ENCODE measurements around the gene GPR153.
"Not testable (repeated sequence)": the region's sequence is repeated elsewhere in the genome, so short reads cannot be mapped to it uniquely, and the experiment has no call there.

Gene GPR153

DNA sequence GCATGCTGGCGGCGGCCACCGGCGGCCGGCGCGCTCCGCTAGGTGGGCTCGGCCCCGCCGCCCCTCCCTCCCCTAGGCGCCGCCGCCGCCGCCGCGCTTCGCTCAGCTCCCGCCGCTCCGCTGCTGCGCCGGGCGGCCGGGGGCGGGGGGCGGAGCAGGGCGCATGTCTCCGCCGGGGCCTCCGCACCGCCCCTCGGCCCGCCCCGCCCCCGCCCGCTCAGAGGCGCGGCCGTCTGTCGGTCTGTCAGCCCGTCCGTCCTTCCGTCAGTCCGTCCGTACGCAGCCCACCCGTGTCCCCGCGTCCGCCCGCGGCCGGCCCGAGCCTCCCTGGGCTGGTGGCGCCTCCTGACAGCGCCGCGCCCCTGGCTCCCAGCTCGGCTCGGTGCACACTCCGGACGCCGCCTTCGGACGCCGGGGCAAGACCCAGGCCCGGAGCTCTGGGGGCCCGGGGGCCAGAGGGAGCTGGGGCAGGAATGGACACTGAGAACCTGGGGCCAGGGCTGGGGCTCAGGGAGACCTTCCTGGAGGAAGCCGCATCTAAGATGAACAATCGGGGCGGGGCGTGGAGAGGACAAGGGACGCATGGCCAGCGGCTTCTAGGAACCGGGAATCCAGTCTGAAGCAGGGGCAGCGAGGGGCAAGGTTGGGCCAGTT is at the start of gene GPR153:
GPR153 (minus strand) TSS at position 138 of the 654 bp plus-strand sequence. CDS start 6,193 bp downstream, outside the sequence.
- no peak for DNase-seq (ENCODE audit: low spot score)

DNA sequence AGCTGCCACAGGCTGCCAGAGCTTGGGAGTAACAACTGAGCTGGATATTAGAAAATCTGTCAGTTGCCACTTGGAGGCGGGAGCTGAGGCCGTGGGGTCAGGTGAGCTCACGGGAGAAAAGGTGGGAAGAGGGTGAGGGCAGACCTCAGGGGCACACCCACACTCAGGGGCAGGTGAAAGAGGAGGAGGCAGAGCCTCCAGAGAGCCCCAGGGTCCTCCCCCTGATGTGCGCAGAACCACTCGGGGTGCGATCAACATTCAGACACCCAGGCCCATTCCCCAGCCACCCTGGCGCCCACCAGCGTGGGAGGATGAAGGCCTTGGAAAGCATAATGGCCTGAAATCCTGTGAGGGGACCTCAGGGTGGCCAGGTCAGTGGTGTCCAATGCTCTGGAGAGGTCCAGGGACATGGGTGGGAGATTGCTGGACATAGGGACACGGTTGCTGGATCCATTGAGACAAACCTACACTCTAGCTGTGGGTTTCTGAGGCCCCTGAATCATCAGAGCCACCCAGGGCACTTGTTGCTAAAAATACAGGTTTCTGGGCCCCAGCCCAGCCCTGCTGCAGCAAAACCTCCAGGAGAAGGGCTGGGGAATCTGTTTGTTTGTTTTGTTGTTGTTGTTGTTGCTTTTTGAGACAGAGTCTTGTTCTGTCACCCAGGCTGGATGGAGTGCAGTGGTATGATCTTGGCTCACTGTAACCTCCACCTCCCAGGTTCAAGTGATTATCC is 49.4 kb upstream of the GPR153 start:
- no peak for DNase-seq (ENCODE audit: low spot score)

DNA sequence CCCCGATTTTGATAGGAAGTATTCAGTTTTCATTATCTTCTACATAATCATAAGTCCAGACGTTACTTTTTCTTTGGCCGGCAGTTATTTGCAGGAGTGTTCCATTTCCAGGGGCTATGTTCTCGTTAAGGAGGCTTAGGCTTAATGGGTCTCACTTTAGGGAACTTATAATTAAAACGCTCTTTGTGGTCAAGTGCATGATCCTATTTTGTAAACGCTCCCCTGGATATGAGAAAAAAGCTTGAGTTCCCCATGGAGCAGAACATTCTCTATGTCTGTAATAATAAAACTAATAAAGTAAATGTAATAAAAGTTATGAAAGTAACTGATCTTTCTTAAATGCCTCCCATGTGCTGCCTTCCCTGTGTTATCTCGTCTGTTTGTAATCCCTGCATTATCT is 48.7 kb upstream of the GPR153 start:
- DNase-seq (ENCODE audit: low spot score), result no peak

DNA sequence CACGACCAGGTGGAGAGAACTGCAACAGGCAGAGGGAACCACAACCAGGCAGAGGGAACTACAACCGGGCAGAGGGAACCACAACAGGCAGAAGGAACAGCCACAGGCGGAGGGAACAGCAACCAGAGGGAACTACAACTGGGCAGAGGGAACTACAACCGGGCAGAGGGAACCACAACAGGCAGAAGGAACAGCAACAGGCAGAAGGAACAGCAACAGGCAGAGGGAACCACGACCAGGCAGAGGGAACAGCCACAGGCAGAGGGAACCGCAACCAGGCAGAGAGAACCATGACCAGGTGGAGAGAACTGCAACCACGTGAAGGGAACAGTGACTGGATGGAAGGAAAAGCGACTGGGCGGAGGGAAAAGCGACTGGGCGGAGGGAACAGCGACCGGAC is 47.6 kb upstream of the GPR153 start:
- DNase-seq (ENCODE audit: low spot score), result no peak

DNA sequence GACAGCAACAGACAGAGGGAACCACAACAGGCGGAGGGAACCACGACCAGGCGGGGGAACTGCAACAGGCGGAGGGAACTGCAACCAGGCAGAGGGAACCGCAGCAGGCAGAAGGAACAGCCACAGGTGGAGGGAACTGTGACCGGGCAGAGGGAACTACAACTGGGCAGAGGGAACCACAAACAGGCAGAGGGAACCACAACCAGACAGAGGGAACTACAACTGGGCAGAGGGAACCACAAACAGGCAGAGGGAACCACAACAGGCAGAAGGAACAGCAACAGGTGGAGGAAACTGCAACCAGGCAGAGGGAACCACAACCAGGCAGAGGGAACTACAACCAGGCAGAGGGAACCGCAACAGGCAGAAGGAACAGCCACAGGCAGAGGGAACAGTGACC is 46.8 kb upstream of the GPR153 start:
- DNase-seq (ENCODE audit: low spot score), result not testable (repeated sequence)

DNA sequence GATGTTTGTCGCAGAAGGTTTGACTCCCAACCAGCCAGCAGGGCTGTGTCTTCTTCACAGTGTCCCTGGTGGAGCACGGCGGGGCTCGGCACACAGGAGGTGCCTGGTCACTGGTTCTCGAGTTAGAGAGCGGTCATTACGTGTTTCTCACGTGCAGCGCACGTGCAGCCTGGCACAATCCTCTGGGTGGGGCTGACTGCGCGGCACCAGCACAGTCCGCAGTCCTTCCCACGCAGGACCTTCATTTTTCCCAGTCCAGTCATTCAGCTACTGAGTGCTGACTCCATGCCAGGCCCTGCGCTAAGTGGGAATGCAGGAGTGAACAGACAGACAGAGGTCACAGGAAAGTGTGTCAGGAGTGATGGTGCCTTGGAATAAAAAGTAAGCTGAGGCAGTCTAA is 46.2 kb upstream of the GPR153 start:
- no peak for DNase-seq (ENCODE audit: low spot score)

DNA sequence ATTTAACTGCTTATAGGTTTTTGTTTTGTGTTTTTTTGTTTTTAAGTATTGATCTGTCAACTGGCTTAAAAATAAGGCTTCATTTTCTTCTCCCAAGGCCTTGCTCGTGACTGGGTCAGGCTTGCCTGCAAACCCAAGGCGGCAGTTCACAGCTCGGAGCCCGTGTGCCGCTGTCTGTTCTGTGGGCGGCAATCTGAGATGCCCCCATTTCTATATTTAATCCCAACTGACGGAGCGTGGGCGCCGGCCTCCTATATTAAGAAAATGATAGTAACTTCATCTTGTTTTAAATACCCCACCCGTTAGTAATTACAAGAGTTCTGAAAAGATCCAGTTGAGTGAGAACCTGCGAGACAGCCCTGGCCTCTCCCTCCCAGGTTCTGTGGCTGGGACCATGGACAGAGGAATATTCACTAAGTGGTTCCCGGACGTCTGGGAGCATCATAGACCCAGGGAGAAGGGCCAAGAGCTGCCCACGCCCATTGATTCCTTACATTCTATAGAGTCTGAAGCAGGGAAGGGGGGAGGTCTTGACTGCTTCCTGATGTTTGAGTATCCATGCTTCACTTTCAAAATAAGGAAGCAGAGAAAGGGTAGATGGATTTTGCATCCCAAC is 42.6 kb upstream of the GPR153 start:
- DNase-seq (ENCODE audit: low spot score), result no peak

- no peak for DNase-seq (ENCODE audit: low spot score)
These were observed 41.7 kb upstream of the GPR153 start for GRCh38 chr1:6302568-6302967.

GRCh38 chr1:6301526-6301925 is 40.6 kb upstream of the GPR153 start:
- no peak for DNase-seq (ENCODE audit: low spot score)

DNA sequence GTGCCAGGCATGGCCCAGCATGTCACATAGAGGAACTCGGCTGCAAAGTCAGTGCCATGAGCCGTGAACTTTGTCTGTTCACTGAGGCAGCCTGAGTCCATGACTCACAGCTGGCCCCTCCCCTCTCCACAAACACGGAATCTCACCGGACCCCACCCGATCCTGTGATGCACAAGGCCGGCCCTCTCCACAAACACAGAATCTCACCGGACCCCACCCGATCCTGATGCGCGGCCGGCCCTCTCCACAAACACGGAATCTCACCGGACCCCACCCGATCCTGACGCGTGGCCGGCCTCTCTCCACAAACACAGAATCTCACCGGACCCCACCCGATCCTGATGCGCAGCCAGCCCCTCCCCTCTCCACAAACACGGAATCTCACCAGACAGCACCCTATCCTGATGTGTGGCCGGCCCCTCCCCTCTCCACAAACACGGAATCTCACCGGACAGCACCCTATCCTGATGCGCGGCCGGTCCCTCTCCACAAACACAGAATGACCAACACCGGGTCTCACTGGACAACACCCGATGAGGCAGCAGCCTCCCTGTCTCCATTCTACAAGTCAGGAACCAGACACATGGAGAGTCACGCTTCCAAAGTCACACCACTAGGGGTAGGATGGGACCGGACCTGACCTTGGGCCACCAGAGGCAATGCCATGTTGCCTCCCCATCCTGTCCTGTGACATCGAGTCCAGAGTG is 39.6 kb upstream of the GPR153 start:
- no peak for DNase-seq (ENCODE audit: low spot score)

GRCh38 chr1:6299557-6300165 is 38.8 kb upstream of the GPR153 start:
- DNase-seq (ENCODE audit: low spot score), result no peak

DNA sequence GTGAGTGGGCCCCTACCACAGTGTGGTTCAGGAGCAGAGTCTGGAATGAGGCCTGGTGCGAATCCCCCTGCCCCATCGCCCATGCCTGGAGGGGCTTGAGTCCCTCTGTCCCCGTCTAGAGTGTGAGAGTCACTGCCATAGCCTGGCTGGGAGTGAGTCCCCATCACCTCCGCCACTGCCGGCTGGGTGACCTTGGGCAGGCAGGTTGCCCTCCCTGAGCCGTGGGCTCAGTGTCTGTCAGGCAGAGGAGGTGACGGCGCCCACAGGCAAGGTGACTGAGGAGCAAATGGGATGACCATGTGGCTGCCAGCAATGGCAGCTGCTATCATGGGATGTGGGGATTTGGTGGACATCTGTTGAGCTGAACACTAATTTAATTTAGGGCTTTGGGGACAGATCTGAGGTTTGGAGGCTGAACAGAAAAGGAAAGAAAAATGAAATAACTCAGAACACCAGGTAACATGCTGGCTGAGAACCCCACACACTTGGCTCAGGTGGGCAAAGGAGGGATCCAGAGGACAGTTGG is 38.1 kb upstream of the GPR153 start:
- DNase-seq (ENCODE audit: low spot score), result no peak

- DNase-seq (ENCODE audit: low spot score), result no peak
These were observed 37.6 kb upstream of the GPR153 start for GRCh38 chr1:6298530-6298929.

GRCh38 chr1:6295910-6296309 is 35.0 kb upstream of the GPR153 start:
- no peak for DNase-seq (ENCODE audit: low spot score)

GRCh38 chr1:6294890-6295556 is 34.1 kb upstream of the GPR153 start:
- no peak for DNase-seq (ENCODE audit: low spot score)

DNA sequence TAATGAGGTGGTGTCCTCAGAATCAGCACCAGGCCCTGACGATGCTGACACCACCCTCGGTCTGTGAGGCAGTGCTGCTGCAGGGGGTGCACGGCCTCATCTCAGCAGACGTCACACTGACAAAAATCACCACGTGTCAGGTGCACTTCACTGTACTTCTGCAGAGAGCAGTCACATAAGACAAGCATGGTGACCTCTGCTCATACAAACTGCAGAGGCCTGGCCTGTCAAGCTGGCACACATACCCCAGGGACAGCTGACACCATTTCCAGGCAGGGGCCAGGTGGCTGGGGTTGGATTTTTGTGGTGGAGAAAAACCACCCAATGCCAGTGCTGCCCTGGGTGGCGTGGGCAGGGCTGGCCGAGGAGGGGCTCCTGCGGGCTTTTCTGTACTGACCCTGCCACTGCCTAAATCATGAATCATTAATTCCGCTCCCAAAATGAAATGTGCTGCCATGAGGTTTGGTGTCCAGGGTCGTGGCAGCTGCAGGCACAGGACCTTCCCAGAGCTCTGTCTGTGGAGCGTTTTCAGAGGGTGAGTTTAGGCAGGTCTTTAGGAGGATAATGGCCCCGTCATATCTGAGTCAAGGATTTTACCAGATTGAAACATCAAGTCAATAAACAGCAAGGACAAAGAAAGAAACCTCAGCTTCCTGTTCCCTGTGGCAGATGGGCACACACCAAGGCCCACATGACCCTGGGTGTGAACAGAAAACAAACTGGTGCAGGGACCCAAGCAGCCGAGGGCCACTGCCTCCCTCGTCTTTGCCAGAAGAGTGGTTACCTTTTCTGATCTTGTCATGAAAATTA is 33.4 kb upstream of the GPR153 start:
- no peak for DNase-seq (ENCODE audit: low spot score)

- no peak for DNase-seq (ENCODE audit: low spot score)
These were observed 31.2 kb upstream of the GPR153 start for GRCh38 chr1:6292102-6292501.

DNA sequence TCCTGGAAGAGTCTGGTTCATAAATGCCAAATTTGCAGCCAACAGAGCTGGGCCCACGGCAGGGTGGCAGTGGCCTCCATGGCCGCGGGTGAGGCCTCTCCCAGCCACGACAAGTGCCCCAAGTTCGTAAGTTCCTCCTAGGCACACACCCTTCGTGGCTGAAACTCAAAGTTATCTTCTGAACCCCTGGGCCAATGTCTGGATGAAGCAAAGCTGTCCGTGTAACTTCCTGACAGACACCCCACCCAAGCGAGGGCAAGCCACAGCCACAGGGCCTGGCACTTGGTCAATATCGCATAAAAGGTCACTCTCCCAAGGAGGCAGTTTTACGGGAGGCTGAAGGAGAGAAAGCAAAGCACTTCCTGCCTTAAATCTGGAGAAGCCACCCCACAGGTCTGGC is 27.8 kb upstream of the GPR153 start:
- DNase-seq (ENCODE audit: low spot score), result no peak

DNA sequence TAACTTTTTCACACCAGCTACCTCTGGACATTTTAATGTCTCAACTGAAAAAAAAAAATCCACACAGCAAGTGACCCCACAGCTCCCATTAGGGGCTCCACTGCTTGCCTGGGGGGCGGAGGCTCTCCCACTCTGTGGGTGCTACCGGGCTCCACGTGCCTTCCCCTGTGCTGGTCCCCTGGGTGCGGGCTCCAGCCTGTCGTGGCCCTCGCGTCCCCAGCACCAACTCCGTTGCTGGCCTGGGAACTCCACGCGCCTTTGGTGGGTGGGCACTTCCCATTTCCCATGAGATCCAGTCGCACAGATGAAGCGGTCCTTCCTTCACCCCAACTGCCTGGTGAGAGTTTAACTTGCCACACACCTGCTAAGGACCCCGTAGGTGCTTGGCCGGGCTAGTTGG is 27.1 kb upstream of the GPR153 start:
- no peak for DNase-seq (ENCODE audit: low spot score)

GRCh38 chr1:6287431-6287886 is 26.6 kb upstream of the GPR153 start:
- peak; percentile 80 for DNase-seq (ENCODE audit: low spot score)

GRCh38 chr1:6287029-6287428 is 26.1 kb upstream of the GPR153 start:
- no peak for DNase-seq (ENCODE audit: low spot score)
